Spleen (tissue), 11 donors: ENCODE measurements around the gene FBXO17. TPM values are rescaled to one million over a fixed set of nuclear protein-coding genes. Genes with fewer than 3 reads are reported as not detected.
"Not testable (repeated sequence)": the region's sequence is repeated elsewhere in the genome, so short reads cannot be mapped to it uniquely, and the experiment has no call there.

Experiments used
- DNase-seq: peaks from one replicate; pipeline ENCODE4 v3.0.0-alpha.2; 2020
- H3K27ac ChIP-seq, 8 donors: fragments of 200-600 bp; sonication (generic) in 7 of 8; 1 replicate in 4 of 8; 2 replicates in 4 of 8; pipeline versions ENCODE4 v1.5.0 to v1.8.0; 2016 to 2021; ENCODE audit warnings: inconsistent platforms in 4 of 8, mild to moderate bottlenecking in 4 of 8, moderate library complexity in 1 of 8
- H3K27me3 ChIP-seq, 7 donors: fragments of 200-600 bp; sonication (generic) in 6 of 7; replicated peaks in 1 of 7; 1 replicate in 4 of 7; 2 replicates in 3 of 7; pipeline versions ENCODE4 v1.5.0 to v1.8.0; 2016 to 2021; ENCODE audit warnings: inconsistent platforms in 3 of 7, mild to moderate bottlenecking in 1 of 7
- H3K36me3 ChIP-seq, 6 donors: fragments of 200-600 bp; sonication (generic) in 5 of 6; 1 replicate in 4 of 6; 2 replicates in 2 of 6; pipeline versions ENCODE4 v1.5.0 to v1.8.0; 2016 to 2021; ENCODE audit warnings: inconsistent platforms in 2 of 6
- H3K4me1 ChIP-seq, 6 donors: fragments of 200-600 bp; sonication (generic) in 5 of 6; 1 replicate in 3 of 6; 2 replicates in 3 of 6; pipeline versions ENCODE4 v1.5.0 to v1.8.0; 2016 to 2021; ENCODE audit warnings: inconsistent platforms in 3 of 6
- H3K4me3 ChIP-seq, 8 donors: fragments of 200-600 bp; sonication (generic) in 7 of 8; 1 replicate in 4 of 8; 2 replicates in 4 of 8; pipeline versions ENCODE4 v1.5.0 to v1.8.0; 2016 to 2021; ENCODE audit warnings: inconsistent platforms in 4 of 8, mild to moderate bottlenecking in 4 of 8, moderate library complexity in 2 of 8
- H3K9me3 ChIP-seq, 8 donors: fragments of 200-600 bp; sonication (generic) in 7 of 8; 1 replicate in 4 of 8; 2 replicates in 4 of 8; pipeline versions ENCODE4 v1.5.0 to v1.8.0; 2016 to 2021; ENCODE audit warnings: inconsistent platforms in 4 of 8
- POLR2A ChIP-seq, 3 donors: fragments of 450-650 bp; IDR thresholded peaks; one replicate each; pipeline ENCODE4 v1.5.1; 2017; ENCODE audit warnings: antibody characterized with exemption in 3 of 3, mild to moderate bottlenecking in 1 of 3
- POLR2AphosphoS5 ChIP-seq, 3 donors: sonication (generic); formaldehyde crosslinking; IDR thresholded peaks; one replicate each; pipeline ENCODE4 v1.5.1; 2017; ENCODE audit warnings: antibody characterized with exemption in 3 of 3
- WGBS, 5 donors: extraction: QIAGEN DNeasy Blood & Tissue Kit in 3 of 5; methylation state at CpG; one replicate each; pipeline versions ENCODE4 v1.1.5 to v1.1.7; 2013 to 2018; 5-methylcytosine and 5-hydroxymethylcytosine counted together
- intact Hi-C: fragments of 100-400 bp; cut with DNase I; formaldehyde crosslinking; loops from one replicate; pipeline ENCODE4 v1.15.0; 2023; ENCODE audit warnings: low total_unique reads
- polyA plus RNA-seq, 3 donors: library from polyadenylated mRNA; stranded (reverse); fragments of 200-250 nt; gene quantifications; one replicate each; pipeline ENCODE4 v1.2.1, GENCODE V29; 2013
- total RNA-seq, 7 donors: library from RNA; depleted of rRNA in 3 of 7; stranded (reverse); fragments of >200 nt in 3 of 7; fragmentation: NEBNext Ultra II Directional in 4 of 7; extraction: Animal tissue kit (Norgen Biotek cat#: 25700) in 4 of 7; gene quantifications; one replicate each; pipeline versions ENCODE4 v1.1.0 to v1.2.1, GENCODE V29; 2016 to 2021
- TF ChIP-seq, protein P1 (sequence below), 11 experiments: fragments of 200-600 bp in 7 of 11; fragments of 450-650 bp in 4 of 11; sonication (generic) in 4 of 11; IDR thresholded peaks in 8 of 11; conservative IDR thresholded peaks in 3 of 11; 1 replicate in 7 of 11; 2 replicates in 4 of 11; pipeline versions ENCODE4 v1.4.0 to v1.8.0; 2016 to 2021; ENCODE audit warnings: antibody characterized with exemption in 11 of 11, inconsistent platforms in 4 of 11, mild to moderate bottlenecking in 1 of 11
- donor health status: healthy with polysubstance abuse.
- donor health status: DM: no; HTN: no; CAD: no; lungs with moderate emphysema.
- donor health status: DM: no; HTN: no; CAD: no.
- donor health status: Bipolar disorder and iron deficiency.
- donor health status: healthy.
- donor health status: DM: no; HTN: no; CAD: no.
- donor health status: DM: yes; HTN: yes; CAD: no.

The FBXO17 gene
- total and polyA plus RNA-seq, 10 donors: 0.91 to 7.7 (median 4.9) TPM

DNA sequence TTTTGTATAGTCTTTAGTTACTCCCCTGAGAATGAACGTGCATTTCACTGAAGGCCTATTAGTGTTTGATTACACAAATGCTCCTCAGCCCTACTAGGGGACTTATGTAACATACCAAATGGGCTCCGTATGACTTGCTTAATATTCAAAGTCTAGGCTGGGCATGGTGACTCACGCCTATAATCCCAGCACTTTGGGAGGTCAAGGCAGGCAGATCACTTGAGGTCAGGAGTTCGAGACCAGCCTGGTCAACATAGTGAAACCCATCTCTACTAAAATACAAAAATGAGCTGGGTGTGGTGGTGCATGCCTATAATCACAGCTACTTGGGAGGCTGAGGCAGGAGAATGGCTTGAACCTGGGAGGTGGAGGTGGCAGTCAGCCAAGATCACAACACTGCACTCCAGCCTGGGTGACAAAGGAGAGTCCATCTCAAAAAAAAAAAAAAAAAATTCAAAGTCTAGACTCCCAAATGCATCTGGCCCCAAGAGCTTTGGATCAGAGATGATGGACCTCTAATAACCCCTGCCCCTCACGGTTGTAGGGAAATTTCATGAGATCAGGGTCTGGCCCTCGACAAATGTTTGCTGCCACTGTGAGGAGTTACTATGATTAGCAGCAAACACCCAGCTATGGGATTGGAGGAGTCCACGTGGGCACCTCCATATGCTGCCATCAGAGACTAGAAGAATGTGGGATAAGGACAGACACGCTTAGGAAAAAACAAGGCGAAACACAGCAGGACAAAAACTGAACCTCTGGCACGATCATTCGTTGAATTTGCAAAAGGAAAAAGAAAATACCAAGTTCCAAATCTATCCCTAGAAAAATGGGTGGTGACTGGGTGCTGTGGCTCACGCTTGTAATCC is 4.6 kb downstream of the FBXO17 start:
- intact Hi-C loops: no loop called here
- TF ChIP-seq, protein P1, sequence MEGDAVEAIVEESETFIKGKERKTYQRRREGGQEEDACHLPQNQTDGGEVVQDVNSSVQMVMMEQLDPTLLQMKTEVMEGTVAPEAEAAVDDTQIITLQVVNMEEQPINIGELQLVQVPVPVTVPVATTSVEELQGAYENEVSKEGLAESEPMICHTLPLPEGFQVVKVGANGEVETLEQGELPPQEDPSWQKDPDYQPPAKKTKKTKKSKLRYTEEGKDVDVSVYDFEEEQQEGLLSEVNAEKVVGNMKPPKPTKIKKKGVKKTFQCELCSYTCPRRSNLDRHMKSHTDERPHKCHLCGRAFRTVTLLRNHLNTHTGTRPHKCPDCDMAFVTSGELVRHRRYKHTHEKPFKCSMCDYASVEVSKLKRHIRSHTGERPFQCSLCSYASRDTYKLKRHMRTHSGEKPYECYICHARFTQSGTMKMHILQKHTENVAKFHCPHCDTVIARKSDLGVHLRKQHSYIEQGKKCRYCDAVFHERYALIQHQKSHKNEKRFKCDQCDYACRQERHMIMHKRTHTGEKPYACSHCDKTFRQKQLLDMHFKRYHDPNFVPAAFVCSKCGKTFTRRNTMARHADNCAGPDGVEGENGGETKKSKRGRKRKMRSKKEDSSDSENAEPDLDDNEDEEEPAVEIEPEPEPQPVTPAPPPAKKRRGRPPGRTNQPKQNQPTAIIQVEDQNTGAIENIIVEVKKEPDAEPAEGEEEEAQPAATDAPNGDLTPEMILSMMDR (IDR thresholded peaks at IDR 0.05 in 8 of 11, conservative IDR thresholded peaks at IDR 0.05 in 3 of 11): no peak
- TF ChIP-seq POLR2A (IDR thresholded peaks at IDR 0.05) (no peak), POLR2AphosphoS5 (IDR thresholded peaks at IDR 0.05) (no peak)
- WGBS, 5 donors: 80 to 88% (median 85%) methylated on average over 12 of the region's 12 CpGs

DNA sequence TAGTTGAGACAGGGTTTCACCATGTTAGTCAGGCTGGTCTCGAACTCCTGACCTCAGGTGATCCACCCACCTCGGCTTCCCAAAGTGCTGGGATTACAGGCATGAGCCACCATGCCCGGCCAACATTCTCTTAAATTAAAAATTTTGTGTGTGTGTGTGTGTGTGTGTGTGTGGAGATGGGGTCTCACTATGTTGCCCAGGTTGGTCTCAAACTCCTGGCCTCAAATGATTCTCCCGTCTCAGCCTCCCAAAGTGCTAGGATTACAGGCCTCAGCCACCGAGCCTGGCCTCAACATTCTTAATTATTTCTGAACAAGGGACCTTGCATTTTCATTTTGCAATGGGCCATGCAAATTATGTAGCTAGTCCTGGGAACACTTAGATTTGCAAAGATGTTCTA is 9.4 kb downstream of the FBXO17 start:
- H3K27ac ChIP-seq, H3K4me1 ChIP-seq, intact Hi-C loops, H3K4me3 ChIP-seq, H3K9me3 ChIP-seq, H3K36me3 ChIP-seq, DNase-seq: not testable (repeated sequence)
- H3K27me3 ChIP-seq: peaks cover 0 to 18% (median 0%) of the 10 kb centered on the region in 7 donors
- 89 to 98% (median 89%) methylated on average over 5 of the region's 5 CpGs for WGBS, 5 donors

More for the DNA sequence above, 4.6 kb downstream of the FBXO17 start:
- no peak overlapping the region for H3K4me3 ChIP-seq
- no peak overlapping the region for H3K27ac ChIP-seq
- no peak for DNase-seq
- H3K4me1 ChIP-seq: peaks cover 0 to 11% (median 8%) of the 10 kb centered on the region in 6 donors
- H3K27me3 ChIP-seq: peaks cover 0 to 32% (median 10%) of the 10 kb centered on the region in 7 donors
- no peaks in the 10 kb centered on the region for H3K9me3 ChIP-seq
- no peaks in the 10 kb centered on the region for H3K36me3 ChIP-seq

DNA sequence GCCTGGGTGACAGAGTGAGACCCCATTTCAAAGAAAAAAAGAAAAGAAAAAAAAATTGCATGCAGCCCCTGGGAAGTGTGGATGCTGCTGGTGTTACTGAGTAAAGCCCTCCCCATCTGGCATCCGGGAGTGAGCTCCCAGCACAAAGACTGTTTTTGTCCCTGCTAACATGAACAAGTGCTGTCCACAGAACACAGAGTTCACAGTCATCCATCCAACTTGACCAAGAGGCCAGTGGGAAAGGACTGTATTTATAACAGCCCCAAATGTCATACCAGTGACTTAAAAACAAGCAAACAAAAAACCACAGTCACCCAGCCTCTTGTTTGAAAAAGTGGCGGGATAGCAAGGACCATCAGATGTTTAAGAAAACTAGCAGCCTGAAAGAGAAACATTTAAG is 10.8 kb downstream of the FBXO17 start:
- H3K9me3 ChIP-seq: no peaks in the 10 kb centered on the region
- peaks cover 0 to 8% (median 5%) of the 10 kb centered on the region in 6 donors for H3K4me1 ChIP-seq
- no peak overlapping the region for H3K27ac ChIP-seq
- TF ChIP-seq POLR2A (IDR thresholded peaks at IDR 0.05): no peak
- TF ChIP-seq, protein P1 (IDR thresholded peaks at IDR 0.05 in 8 of 11, conservative IDR thresholded peaks at IDR 0.05 in 3 of 11): no peak
- TF ChIP-seq POLR2AphosphoS5 (IDR thresholded peaks at IDR 0.05): no peak
- peaks cover 0 to 18% (median 0%) of the 10 kb centered on the region in 7 donors for H3K27me3 ChIP-seq
- no peak for DNase-seq
- H3K4me3 ChIP-seq: no peak overlapping the region
- WGBS, 5 donors: 92 to 98% (median 94%) methylated on average over 2 of the region's 2 CpGs
- H3K36me3 ChIP-seq: no peaks in the 10 kb centered on the region
- intact Hi-C loops: no loop called here

DNA sequence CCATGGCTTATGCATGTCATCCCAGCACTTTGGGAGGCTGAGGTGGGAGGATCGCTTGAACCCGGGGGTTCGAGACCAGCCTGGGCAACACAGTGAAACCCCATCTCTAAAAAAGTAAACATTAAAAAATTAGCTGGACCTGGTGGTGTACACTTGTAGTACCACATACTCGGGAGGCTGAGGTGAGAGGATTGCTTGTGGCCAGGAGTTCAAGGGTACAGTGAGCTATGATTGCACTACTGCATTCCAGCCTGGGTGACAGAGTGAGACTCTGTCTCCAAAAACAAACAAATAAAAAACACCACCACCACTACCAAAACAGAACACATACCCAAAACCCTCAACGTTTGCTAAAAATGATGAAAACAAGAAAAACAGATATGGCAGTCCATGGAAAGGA is 15.9 kb downstream of the FBXO17 start:
- Histone ChIP-seq H3K9me3 (no peaks in the 10 kb centered on the region), H3K27me3 (peaks cover 0 to 18% (median 0%) of the 10 kb centered on the region in 7 donors), H3K4me3 (no peak overlapping the region), H3K4me1 (peaks cover 0 to 8% (median 5%) of the 10 kb centered on the region in 6 donors), H3K27ac (no peak overlapping the region), H3K36me3 (no peaks in the 10 kb centered on the region)
- DNase-seq: no peak
- no peak for TF ChIP-seq POLR2AphosphoS5 (IDR thresholded peaks at IDR 0.05)
- no peak for TF ChIP-seq POLR2A (IDR thresholded peaks at IDR 0.05)
- TF ChIP-seq, protein P1 (IDR thresholded peaks at IDR 0.05 in 8 of 11, conservative IDR thresholded peaks at IDR 0.05 in 3 of 11): no peak
- WGBS, 5 donors: 80 to 90% (median 87%) methylated on average over 5 of the region's 5 CpGs
- intact Hi-C loops: no loop called here
